ENCODE results near the gene SRRM3. TPM values are rescaled to one million over a fixed set of nuclear protein-coding genes. Genes with fewer than 3 reads are reported as not detected.

SRRM3 gene
- total RNA-seq, 1 experiment from 2014 or later, result 1.7 TPM

DNA sequence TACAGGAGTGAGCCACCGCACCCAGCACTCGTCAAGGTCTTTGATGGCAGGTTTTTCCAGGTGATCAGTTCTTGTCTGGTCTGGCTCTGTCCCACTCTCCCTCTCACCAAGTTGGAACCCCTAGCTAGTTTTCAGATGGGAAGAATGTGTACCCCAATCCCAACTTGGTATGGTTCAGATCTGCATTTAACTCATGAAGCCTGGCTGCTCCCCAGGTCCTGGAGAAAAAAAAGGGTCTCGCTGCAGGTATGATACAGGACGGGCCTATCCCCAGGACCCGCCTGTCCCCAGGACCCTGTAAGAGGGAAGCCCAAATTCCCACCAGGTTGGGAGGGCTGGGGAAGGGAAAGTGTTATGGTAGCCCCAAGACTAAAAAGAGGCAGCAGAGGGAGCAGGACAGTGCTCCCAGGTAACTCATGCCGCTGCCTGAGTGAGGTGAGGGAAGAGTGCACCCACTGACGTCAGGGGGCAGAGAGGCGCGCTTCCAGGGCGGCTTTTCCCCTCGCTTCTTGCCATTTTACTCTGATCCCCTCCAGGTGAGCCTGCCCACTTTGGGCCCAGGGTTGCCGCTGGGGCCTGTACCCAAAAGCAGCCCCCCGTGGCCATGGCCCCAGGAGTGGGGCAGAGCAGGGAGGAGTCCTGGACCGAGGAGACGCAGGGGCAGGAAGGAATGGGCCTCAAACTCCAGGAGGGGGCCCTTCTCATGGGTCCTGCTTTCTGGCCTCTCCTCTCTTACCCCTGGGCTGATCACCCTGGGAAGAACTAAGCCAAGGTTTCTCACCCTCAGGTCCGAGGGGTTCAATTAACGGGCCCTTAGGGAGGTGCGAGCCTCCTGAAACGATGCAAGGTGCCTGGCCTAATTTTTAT, 36.4 kb upstream of the SRRM3 start:
- ChIA-PET CTCF (no interaction called here), POLR2A (no interaction called here)
- Histone ChIP-seq H3K36me3 (ENCODE audit: control insufficient read depth, insufficient read depth, low read length) (no peaks in the 10 kb centered on the region), H3K27me3 (replicated peaks; ENCODE audit: control insufficient read depth, insufficient read depth, low read length) (no peaks in the 10 kb centered on the region), H3K4me3 (ENCODE audit: low read depth, low read length) (no peak overlapping the region), H3K4me1 (no peaks in the 10 kb centered on the region), H3K9me3 (no peaks in the 10 kb centered on the region)
- Mint-ChIP-seq H3K4me1 (ENCODE audit: low read depth, unreplicated experiment) (no peaks in the 10 kb centered on the region), H3K36me3 (ENCODE audit: insufficient read depth, unreplicated experiment) (peaks cover 9% of the 10 kb centered on the region), H3K27ac (ENCODE audit: unreplicated experiment) (no peak overlapping the region), H3K27me3 (ENCODE audit: insufficient read depth, unreplicated experiment) (no peaks in the 10 kb centered on the region), H3K9me3 (ENCODE audit: unreplicated experiment) (no peaks in the 10 kb centered on the region), H3K4me3 (ENCODE audit: unreplicated experiment) (peak overlapping the region; percentile 24)
- TF ChIP-seq CTCF (IDR thresholded peaks at IDR 0.05; ENCODE audit: insufficient read depth in 1 of 2, low read depth in 1 of 2, low read length in 1 of 2, severe bottlenecking in 1 of 2, unreplicated experiment in 1 of 2), result no peak
- intact Hi-C loops (cut with micrococcal nuclease; ENCODE audit: unreplicated experiment), result no loop called here
- DNase-seq, result peak in 1 of 2 experiments; percentile 23
- BruUV-seq (replicated peaks), result no TSS peak

- BruUV-seq (replicated peaks), result TSS peak; percentile 100
- Histone ChIP-seq H3K4me1 (no peaks in the 10 kb centered on the region), H3K4me3 (ENCODE audit: low read depth, low read length) (peak overlapping the region; percentile 42), H3K36me3 (ENCODE audit: control insufficient read depth, insufficient read depth, low read length) (no peaks in the 10 kb centered on the region), H3K9me3 (no peaks in the 10 kb centered on the region), H3K27me3 (replicated peaks; ENCODE audit: control insufficient read depth, insufficient read depth, low read length) (no peaks in the 10 kb centered on the region)
- Mint-ChIP-seq H3K27me3 (ENCODE audit: insufficient read depth, unreplicated experiment) (no peaks in the 10 kb centered on the region), H3K27ac (ENCODE audit: unreplicated experiment) (peak overlapping the region; percentile 94), H3K36me3 (ENCODE audit: insufficient read depth, unreplicated experiment) (peaks cover 9% of the 10 kb centered on the region), H3K4me3 (ENCODE audit: unreplicated experiment) (peak overlapping the region; percentile 78), H3K9me3 (ENCODE audit: unreplicated experiment) (no peaks in the 10 kb centered on the region), H3K4me1 (ENCODE audit: low read depth, unreplicated experiment) (no peaks in the 10 kb centered on the region)
- CTCF ChIA-PET, result interaction anchor here (0.5 to 1.9 kb wide), 8 partner anchors 12 to 511 kb away, joined by 3 to 10 read pairs (median 4); no protein-coding TSS in a partner anchor
- no peak for DNase-seq
- TF ChIP-seq CTCF (IDR thresholded peaks at IDR 0.05; ENCODE audit: insufficient read depth in 1 of 2, low read depth in 1 of 2, low read length in 1 of 2, severe bottlenecking in 1 of 2, unreplicated experiment in 1 of 2), result no peak
- POLR2A ChIA-PET, result interaction anchor here (0.7 to 1.4 kb wide), 4 partner anchors 69 to 152 kb away, joined by 3 to 14 read pairs (median 3); partner anchors contain the start of genes MDH2 and STYXL1
- intact Hi-C loops (cut with micrococcal nuclease; ENCODE audit: unreplicated experiment), result no loop called here
Measured at GRCh38 chr7:76165973-76166403, 35.7 kb upstream of the SRRM3 start.

- DNase-seq, result peak; percentile 98 to 99
- H3K4me1 ChIP-seq, result no peaks in the 10 kb centered on the region
- TSS peak; percentile 96 for BruUV-seq (replicated peaks)
Measured at GRCh38 chr7:76166404-76167255, 35.1 kb upstream of the SRRM3 start.

More at GRCh38 chr7:76166404-76167255, 35.1 kb upstream of the SRRM3 start:
- Mint-ChIP-seq H3K27me3 (ENCODE audit: insufficient read depth, unreplicated experiment) (no peaks in the 10 kb centered on the region), H3K4me3 (ENCODE audit: unreplicated experiment) (peak overlapping the region; percentile 78), H3K27ac (ENCODE audit: unreplicated experiment) (peak overlapping the region; percentile 94), H3K9me3 (ENCODE audit: unreplicated experiment) (no peaks in the 10 kb centered on the region), H3K4me1 (ENCODE audit: low read depth, unreplicated experiment) (no peaks in the 10 kb centered on the region), H3K36me3 (ENCODE audit: insufficient read depth, unreplicated experiment) (peaks cover 9% of the 10 kb centered on the region)
- Histone ChIP-seq H3K36me3 (ENCODE audit: control insufficient read depth, insufficient read depth, low read length) (no peaks in the 10 kb centered on the region), H3K27me3 (replicated peaks; ENCODE audit: control insufficient read depth, insufficient read depth, low read length) (no peaks in the 10 kb centered on the region), H3K9me3 (no peaks in the 10 kb centered on the region), H3K4me3 (ENCODE audit: low read depth, low read length) (peak overlapping the region; percentile 64)
- POLR2A ChIA-PET, result interaction anchor here (0.5 to 1.4 kb wide), 6 partner anchors 69 to 212 kb away, joined by 3 to 14 read pairs (median 3); partner anchors contain the start of genes MDH2 and STYXL1
- CTCF ChIA-PET, result interaction anchor here (0.5 to 1.9 kb wide), 9 partner anchors 12 to 511 kb away, joined by 3 to 10 read pairs (median 4); no protein-coding TSS in a partner anchor
- peak in 1 of 2 experiments; percentile 14 for TF ChIP-seq CTCF (IDR thresholded peaks at IDR 0.05; ENCODE audit: insufficient read depth in 1 of 2, low read depth in 1 of 2, low read length in 1 of 2, severe bottlenecking in 1 of 2, unreplicated experiment in 1 of 2)
- intact Hi-C loops (cut with micrococcal nuclease; ENCODE audit: unreplicated experiment), result no loop called here

Data from Caco-2 (cell line).